ENCODE data around the gene KDM6A.
"Not testable (repeated sequence)": the region's sequence is repeated elsewhere in the genome, so short reads cannot be mapped to it uniquely, and the experiment has no call there.

Gene KDM6A

DNA sequence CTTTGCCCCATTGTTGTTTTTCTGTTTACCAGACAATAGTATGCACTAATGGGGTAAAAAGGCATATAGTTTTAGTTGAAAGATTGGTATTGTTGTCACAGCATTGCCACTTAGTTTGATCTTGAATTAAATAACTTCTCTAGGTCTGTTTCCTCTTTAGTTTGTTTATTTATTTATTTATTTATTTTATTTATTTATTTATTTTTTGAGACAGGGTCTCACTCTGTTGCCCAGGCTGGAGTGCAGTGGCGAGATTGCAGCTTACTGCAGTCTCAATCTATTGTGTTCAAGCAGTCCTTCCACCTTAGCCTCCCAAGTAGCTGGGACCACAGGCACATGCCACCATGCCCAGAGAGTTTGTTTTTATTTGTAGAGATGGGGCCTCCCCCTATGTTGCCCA, 138.6 kb downstream of the KDM6A start:
- DNase-seq, result no peak

DNA sequence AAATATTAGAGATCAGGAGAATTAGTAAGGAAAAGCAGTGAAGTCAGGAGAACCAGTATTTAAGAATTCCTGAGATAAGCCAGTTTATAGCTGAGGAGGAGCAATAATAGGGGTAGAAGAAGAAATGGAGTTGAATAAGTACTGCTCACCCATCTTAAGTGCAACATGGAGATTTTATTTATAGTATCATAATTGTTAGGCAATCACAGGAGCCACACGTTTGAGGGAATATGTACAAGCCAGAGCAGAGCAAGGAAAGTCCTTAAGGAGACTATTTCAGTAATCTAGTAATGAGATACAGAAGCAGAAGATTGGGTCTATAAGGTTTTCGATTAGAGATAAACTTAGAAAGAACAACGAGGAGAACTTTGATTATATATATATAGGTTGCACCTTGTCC, 145.0 kb downstream of the KDM6A start:
- no peak for DNase-seq

- DNase-seq, result no peak
Observed at GRCh38 chrX:45022150-45022549, 149.2 kb downstream of the KDM6A start.

GRCh38 chrX:45024501-45024900, 151.5 kb downstream of the KDM6A start:
- no peak for DNase-seq

DNA sequence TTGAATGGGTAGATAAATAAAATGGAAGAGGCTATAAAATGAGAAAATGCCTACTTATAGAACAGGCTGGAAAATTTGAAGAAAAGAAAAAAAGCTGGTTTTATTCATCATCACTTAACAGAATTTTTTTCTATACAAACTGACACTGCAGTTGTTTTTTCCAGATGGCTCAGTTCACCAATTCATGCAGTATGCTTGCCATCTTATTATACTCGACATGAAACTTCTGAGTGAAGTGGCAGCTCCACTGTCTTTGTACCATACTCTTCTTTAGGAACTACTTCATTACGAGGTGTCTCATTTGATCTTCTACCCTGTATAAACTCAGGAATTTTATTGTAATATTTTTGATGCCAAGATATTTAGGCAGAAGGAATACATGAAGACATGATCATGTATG, 153.0 kb downstream of the KDM6A start:
- DNase-seq, result no peak

GRCh38 chrX:45031830-45032378, 158.9 kb downstream of the KDM6A start:
- DNase-seq, result no peak

DNA sequence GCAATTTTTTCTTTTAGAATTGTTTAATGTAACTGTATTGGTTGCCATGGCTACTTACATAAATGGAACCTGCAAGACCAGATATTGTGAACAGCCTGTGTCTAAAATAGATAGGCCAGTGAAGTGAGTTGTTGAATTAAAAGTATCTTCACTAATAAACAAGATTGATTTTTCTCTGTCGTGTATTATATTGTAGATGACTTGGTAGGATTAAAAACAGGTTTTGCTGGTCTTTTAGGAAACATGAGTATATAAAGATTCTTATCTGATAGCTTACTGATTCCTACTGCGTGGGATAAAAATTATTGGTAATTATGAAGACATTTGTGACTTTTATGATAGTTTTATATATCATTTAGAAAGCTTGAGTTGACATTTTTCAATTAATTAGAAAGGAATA, 162.1 kb downstream of the KDM6A start:
- DNase-seq, result no peak

DNA sequence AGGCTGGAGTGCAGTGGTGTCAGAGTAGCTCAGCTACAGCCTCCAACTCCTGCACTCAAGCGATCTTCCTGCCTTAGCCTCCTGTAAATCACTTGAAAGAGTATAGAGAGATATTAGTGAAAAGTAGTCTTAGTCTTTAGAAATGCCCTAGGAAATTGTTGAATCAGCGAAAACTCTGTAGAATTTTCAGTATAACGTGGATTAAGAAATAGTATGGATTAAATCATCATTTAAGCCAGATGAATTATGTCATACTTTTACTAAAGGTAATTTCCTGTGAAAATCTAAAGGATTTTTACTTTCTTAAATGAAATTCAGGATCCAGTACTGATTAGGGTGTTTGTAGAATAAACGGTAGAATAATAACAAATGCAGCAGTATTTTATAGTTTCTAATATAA, 163.2 kb downstream of the KDM6A start:
- DNase-seq, result no peak

DNA sequence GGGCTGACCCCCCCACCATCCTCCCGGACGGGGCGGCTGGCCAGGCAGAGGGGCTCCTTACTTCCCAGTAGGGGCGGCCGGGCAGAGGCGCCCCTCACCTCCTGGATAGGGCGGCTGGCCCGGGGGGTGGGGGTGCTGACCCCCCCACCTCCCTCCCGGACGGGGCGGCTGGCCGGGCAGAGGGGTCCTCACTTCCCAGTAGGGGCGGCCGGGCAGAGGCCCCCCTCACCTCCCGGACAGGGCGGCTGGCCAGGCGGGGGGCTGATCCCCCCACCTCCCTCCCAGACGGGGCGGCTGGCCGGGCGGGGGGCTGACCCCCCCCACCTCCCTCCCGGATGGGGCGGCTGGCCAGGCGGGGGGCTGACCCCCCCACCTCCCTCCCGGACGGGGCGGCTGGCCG, 167.1 kb downstream of the KDM6A start:
- DNase-seq, result not testable (repeated sequence)

- no peak for DNase-seq
Observed at GRCh38 chrX:45046417-45046816, 173.4 kb downstream of the KDM6A start.

GRCh38 chrX:45050558-45050957, 177.6 kb downstream of the KDM6A start:
- DNase-seq, result no peak

GRCh38 chrX:45056428-45057145, 183.6 kb downstream of the KDM6A start:
- no peak for DNase-seq

DNA sequence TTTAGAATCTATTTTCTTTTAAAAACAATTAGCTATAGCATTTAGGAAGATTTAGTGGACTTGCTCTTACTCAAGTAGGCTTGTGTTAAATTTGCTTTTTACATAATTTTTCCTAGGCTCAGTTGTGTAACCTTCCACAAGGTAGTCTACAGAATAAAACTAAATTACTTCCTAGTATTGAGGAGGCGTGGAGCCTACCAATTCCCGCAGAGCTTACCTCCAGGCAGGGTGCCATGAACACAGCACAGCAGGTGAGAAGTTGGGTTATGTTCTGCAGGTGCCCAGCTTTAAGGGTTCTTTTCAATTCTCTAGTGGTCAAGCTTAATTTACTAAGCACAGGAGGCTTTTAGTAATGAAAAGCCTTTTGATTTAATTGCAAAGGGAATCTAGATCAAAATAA, 186.9 kb downstream of the KDM6A start:
- DNase-seq, result not testable (repeated sequence)

- DNase-seq, result no peak
Observed at GRCh38 chrX:45063319-45064095, 190.5 kb downstream of the KDM6A start.

DNA sequence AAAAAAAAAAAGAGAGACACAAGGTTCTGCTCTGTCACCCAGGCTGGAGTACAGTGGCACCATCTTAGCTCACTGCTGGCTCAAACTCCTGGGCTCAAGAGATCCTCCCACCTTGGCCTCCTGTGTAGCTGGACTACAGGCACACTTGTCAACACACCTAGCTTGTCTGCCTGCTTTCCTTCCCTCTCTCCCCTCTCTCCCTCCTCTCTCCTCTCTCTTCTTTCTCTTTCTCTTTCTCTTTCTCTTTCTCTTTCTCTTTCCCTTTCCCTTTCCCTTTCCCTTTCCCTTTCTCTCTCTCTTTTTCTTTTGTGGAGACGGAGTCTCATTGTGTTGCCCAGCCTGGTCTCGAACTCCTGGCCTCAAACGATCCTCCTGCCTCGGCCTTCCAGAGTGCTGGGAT, 195.6 kb downstream of the KDM6A start:
- no peak for DNase-seq

GRCh38 chrX:45070116-45071007, 197.4 kb downstream of the KDM6A start:
- no peak for DNase-seq

DNA sequence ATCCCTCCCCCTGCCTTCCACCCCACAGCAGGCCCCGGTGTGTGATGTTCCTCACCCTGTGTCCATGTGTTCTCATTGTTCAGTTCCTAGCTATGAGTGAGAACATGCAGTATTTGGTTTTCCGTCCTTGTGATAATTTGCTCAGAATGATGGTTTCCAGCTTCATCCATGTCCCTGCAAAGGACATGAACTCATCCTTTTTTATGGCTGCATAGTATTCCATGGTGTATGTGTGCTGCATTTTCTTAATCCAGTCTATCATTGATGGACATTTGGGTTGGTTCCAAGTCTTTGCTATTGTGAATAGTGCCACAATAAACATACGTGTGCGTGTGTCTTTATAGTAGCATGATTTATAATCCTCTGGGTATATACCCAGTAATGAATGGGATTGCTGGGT, 200.0 kb downstream of the KDM6A start:
- DNase-seq, result not testable (repeated sequence)

GRCh38 chrX:45077748-45078424, 204.9 kb downstream of the KDM6A start:
- peak; percentile 17 for DNase-seq

DNA sequence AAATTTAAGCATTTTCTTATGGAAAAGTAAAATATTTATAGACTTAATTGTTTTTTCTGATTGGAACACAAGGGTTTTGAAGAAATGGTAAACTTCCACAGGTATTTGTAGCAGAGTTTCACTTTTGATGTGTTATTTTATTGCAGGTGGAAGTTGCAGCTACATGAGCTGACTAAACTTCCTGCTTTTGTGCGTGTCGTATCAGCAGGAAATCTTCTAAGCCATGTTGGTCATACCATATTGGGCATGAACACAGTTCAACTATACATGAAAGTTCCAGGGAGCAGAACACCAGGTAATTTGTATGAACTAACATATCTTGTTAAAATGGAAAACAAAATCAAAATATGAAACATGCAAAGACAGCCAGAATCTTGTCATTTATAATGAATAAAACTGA, 210.3 kb downstream of the KDM6A start:
- DNase-seq, result no peak

- no peak for DNase-seq
Observed at GRCh38 chrX:45110494-45110893, 237.5 kb downstream of the KDM6A start.

DNA sequence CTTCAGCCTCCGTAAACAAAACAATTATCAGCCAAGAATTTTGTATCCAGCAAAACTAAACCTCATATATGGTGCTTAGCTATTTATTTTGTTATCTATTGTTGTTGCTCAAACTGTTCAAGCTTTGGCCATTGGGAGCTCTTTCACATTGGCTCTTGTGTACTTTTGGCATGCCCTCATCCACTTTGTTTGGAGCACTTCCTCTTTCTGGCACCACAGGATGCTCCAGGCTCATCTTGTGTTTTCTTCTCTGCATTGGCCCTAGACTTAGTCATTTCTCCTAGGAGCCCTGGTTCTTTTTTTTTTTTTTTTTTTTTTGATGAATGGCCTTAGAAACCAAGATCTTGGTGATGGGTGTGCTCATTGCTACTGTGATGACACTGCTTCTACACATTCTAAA, 253.2 kb downstream of the KDM6A start:
- no peak for DNase-seq

- no peak for DNase-seq
Observed at GRCh38 chrX:45128896-45129454, 256.0 kb downstream of the KDM6A start.
